ENCODE measurements around the gene OOSP2.

GRCh38 chr11:60059052-60059451, 18.8 kb downstream of the OOSP2 start:
- no peak for TF ChIP-seq EZH2 (conservative IDR thresholded peaks at IDR 0.05; ENCODE audit: low read depth, low read length)
- TF ChIP-seq POLR2AphosphoS2 (IDR thresholded peaks at IDR 0.05; ENCODE audit: low read depth, low read length), result no peak
- TF ChIP-seq JARID2 (CRISPR knock-in tag; IDR thresholded peaks at IDR 0.05; ENCODE audit: insufficient replicate concordance), result no peak
- TF ChIP-seq FOXK1 (CRISPR knock-in tag; IDR thresholded peaks at IDR 0.05; ENCODE audit: borderline replicate concordance, low read depth), result no peak
- TF ChIP-seq JUN (CRISPR knock-in tag; IDR thresholded peaks at IDR 0.05), result no peak

Data from HepG2 (cell line).